22Rv1 (cell line): ENCODE measurements around the gene CNTNAP3.
"Not testable (repeated sequence)": the region's sequence is repeated elsewhere in the genome, so short reads cannot be mapped to it uniquely, and the experiment has no call there.

Experiments used
- CTCF ChIP-seq: fragments of 450-650 bp; IDR thresholded peaks from 2 replicates; pipeline ENCODE4 v1.5.1; 2017; ENCODE audit warnings: mild to moderate bottlenecking
- ZFX ChIP-seq: fragments of 450-650 bp; IDR thresholded peaks from 2 replicates; pipeline ENCODE4 v1.6.1; 2017; ENCODE audit warnings: antibody characterized with exemption, borderline replicate concordance

DNA sequence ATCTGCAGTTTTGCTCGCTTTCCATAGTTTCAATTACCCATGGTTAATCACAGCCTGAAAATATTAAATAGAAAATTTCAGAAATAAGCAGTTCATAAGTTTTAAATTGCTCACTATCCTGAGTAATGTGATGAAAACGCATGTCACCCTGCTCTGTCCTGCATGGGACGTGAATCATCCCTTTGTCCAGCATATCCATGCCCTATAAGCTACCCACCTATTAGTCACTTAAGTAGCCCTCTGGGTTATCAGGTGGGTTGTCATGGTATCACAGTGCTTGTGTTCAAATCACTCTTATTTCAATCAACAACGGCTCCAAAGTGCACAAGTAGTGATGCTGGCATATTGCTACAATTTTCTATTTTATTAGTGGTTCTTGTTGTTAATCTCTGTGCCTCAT lies 82.1 kb downstream of the CNTNAP3 start:
- not testable (repeated sequence) for TF ChIP-seq CTCF, ZFX
